K562 (cell line): Measurements from ENCODE around the gene KRTCAP2. TPM values are rescaled to one million over a fixed set of nuclear protein-coding genes. Genes with fewer than 3 reads are reported as not detected.

Source experiments
- ATAC-seq: fragments of 200-7000 bp; cut with Tn5 transposase; 3 replicates; pipeline ENCODE4 v1.9.1; 2020; ENCODE audit warnings: moderate library complexity
- BruUV-seq: library from RNA; stranded (reverse); fragments of 400-500 nt; replicated peaks from 2 replicates; lab custom pipeline; 2021; lab: Mats Ljungman, UMichigan
- CTCF ChIA-PET: fragments of 300-600 bp; formaldehyde crosslinking; extraction: SDS; loops from one replicate; lab custom pipeline; 2021; ENCODE audit warnings: low intra/inter-chr PET ratio; lab: Yijun Ruan, JAX
- POLR2A ChIA-PET: fragments of 300-600, 350-650 bp; sonication (Branson Sonifier 250); formaldehyde crosslinking; extraction: SDS; loops from one replicate; lab custom pipeline; 2021; ENCODE audit warnings: antibody characterized with exemption, inconsistent platforms; lab: Yijun Ruan, JAX
- DNase-seq, 4 experiments: peaks; one replicate each; pipeline versions ENCODE4 v3.0.0 to v3.0.0-alpha.2; 2011 to 2018; ENCODE audit warnings: low spot score in 3 of 4, mixed read lengths in 3 of 4; ENCODE audit errors: extremely low read depth in 1 of 4
- FAIRE-seq: peaks from 2 replicates; lab custom pipeline; 2011; peaks lifted over from hg19 to GRCh38; lab: Jason Lieb, UNC
- H2AFZ ChIP-seq: 2 replicates; pipeline ENCODE4 v1.6.0; 2011; ENCODE audit warnings: low read depth, low read length, control low read depth, inconsistent platforms
- H3K27ac ChIP-seq: fragments of 200-600 bp; 3 replicates; pipeline ENCODE4 v1.8.0; 2011; ENCODE audit warnings: low read depth, mild to moderate bottlenecking, control low read depth, inconsistent platforms, low read length, moderate library complexity, mixed read lengths; ENCODE audit errors: extremely low read depth
- H3K27me3 ChIP-seq, 2 experiments: fragments of 300-600 bp in 1 of 2; 2 replicates in 1 of 2; 3 replicates in 1 of 2; pipeline versions ENCODE4 v1.6.0 to v1.8.0; 2011; ENCODE audit warnings: inconsistent platforms in 2 of 2, low read length in 2 of 2, mild to moderate bottlenecking in 1 of 2, mixed read lengths in 1 of 2, moderate library complexity in 1 of 2; ENCODE audit not compliant: control insufficient read depth in 2 of 2, insufficient read depth in 2 of 2
- H3K36me3 ChIP-seq: fragments of 300-600 bp; 3 replicates; pipeline ENCODE4 v1.8.0; 2011; ENCODE audit warnings: mild to moderate bottlenecking, low read length, inconsistent platforms; ENCODE audit not compliant: control insufficient read depth, insufficient read depth
- H3K4me1 ChIP-seq, 2 experiments: fragments of 200-600 bp in 1 of 2; replicated peaks in 1 of 2; 2 replicates in 1 of 2; 3 replicates in 1 of 2; pipeline versions ENCODE4 v1.5.1 to v1.8.0; 2011; ENCODE audit warnings: inconsistent platforms in 2 of 2, low read length in 2 of 2, mild to moderate bottlenecking in 1 of 2, mixed read lengths in 1 of 2, moderate library complexity in 1 of 2; ENCODE audit not compliant: control insufficient read depth in 2 of 2, insufficient read depth in 2 of 2
- H3K4me2 ChIP-seq: 2 replicates; pipeline ENCODE4 v1.6.1; 2011; ENCODE audit warnings: low read length, control low read depth, inconsistent platforms, mixed read lengths; ENCODE audit not compliant: insufficient read depth
- H3K4me3 ChIP-seq: fragments of 200-600 bp; sonication (generic), shearing (Covaris generic); 2 replicates; pipeline ENCODE4 v1.5.1; 2016; ENCODE audit warnings: control low read depth, inconsistent platforms
- H3K79me2 ChIP-seq: fragments of 200-600 bp; 3 replicates; pipeline ENCODE4 v1.8.0; 2011; ENCODE audit warnings: low read length, inconsistent platforms; ENCODE audit not compliant: control insufficient read depth, insufficient read depth
- H3K9ac ChIP-seq, 2 experiments: 2 replicates each; pipeline versions ENCODE4 v1.6.0 to v1.6.1; 2011; ENCODE audit warnings: low read depth in 2 of 2, low read length in 2 of 2, control low read depth in 1 of 2, inconsistent platforms in 1 of 2, mild to moderate bottlenecking in 1 of 2, mixed read lengths in 1 of 2; ENCODE audit not compliant: insufficient read depth in 1 of 2
- H3K9me1 ChIP-seq: one replicate; pipeline ENCODE4 v1.6.0; 2011; ENCODE audit warnings: inconsistent platforms, mild to moderate bottlenecking, low read length, moderate library complexity; ENCODE audit not compliant: control insufficient read depth, insufficient read depth
- H3K9me3 ChIP-seq: replicated peaks from 2 replicates; pipeline ENCODE4 v1.5.1; 2011; ENCODE audit warnings: low read depth, low read length, inconsistent platforms; ENCODE audit not compliant: control insufficient read depth, insufficient read depth
- H4K20me1 ChIP-seq: replicated peaks from 2 replicates; pipeline ENCODE4 v1.6.1; 2011; ENCODE audit warnings: low read length, inconsistent platforms, mixed read lengths; ENCODE audit not compliant: control insufficient read depth, insufficient read depth
- CBX3 ChIP-seq, 2 experiments: IDR thresholded peaks; 1 replicate in 1 of 2; 2 replicates in 1 of 2; pipeline ENCODE4 v1.6.1; 2012; ENCODE audit warnings: inconsistent platforms in 2 of 2, low read length in 2 of 2, borderline replicate concordance in 1 of 2, control low read depth in 1 of 2
- EGR1 ChIP-seq: fragments of 450-650 bp; conservative IDR thresholded peaks from 2 replicates; pipeline ENCODE4 v1.6.1; 2017; ENCODE audit warnings: mild to moderate bottlenecking
- HNRNPL ChIP-seq: fragments of 200-400 bp; formaldehyde crosslinking; IDR thresholded peaks from 2 replicates; pipeline ENCODE4 v1.6.1; 2017; ENCODE audit warnings: low read depth, mild to moderate bottlenecking, low read length
- KLF1 ChIP-seq: fragments of 450-650 bp; IDR thresholded peaks from 2 replicates; pipeline ENCODE4 v1.6.1; 2016; ENCODE audit warnings: missing genetic modification characterization, missing compliant biosample characterization
- L3MBTL2 ChIP-seq: fragments of 450-650 bp; IDR thresholded peaks from 2 replicates; pipeline ENCODE4 v1.6.1; 2016; ENCODE audit warnings: mild to moderate bottlenecking, moderate library complexity
- NR2F6 ChIP-seq: fragments of 450-650 bp; formaldehyde crosslinking; IDR thresholded peaks from 2 replicates; pipeline ENCODE4 v1.4.0; 2020; ENCODE audit warnings: mild to moderate bottlenecking
- POLR2G ChIP-seq: fragments of 200-400 bp; formaldehyde crosslinking; IDR thresholded peaks from 2 replicates; pipeline ENCODE4 v1.6.1; 2017; ENCODE audit warnings: low read depth, mild to moderate bottlenecking, antibody characterized with exemption, low read length, moderate library complexity
- RNF2 ChIP-seq: sonication (generic); IDR thresholded peaks from 2 replicates; pipeline ENCODE4 v1.6.1; 2016
- SREBF2 ChIP-seq: sonication (generic); formaldehyde crosslinking; IDR thresholded peaks from 2 replicates; pipeline ENCODE4 v1.4.0; 2020; ENCODE audit warnings: mild to moderate bottlenecking, missing genetic modification reagents
- ZC3H4 ChIP-seq: sonication (generic); formaldehyde crosslinking; IDR thresholded peaks from 2 replicates; pipeline ENCODE4 v1.9.0; 2021; ENCODE audit warnings: missing genetic modification reagents, borderline replicate concordance
- ZKSCAN1 ChIP-seq: fragments of 150-350 bp; IDR thresholded peaks from 2 replicates; pipeline ENCODE4 v1.6.1; 2016; ENCODE audit warnings: low read depth, low read length
- ZNF124 ChIP-seq: sonication (generic); formaldehyde crosslinking; IDR thresholded peaks from 2 replicates; pipeline ENCODE4 v1.8.1; 2022; ENCODE audit warnings: missing genetic modification reagents
- whole genome bisulfite sequencing: fragments of 100-300 bp; shearing (Covaris generic); methylation state at CpG from one replicate; pipeline ENCODE4 v1.1.6; 2016; ENCODE audit warnings: low coverage, mixed read lengths; ENCODE audit not compliant: insufficient coverage; ENCODE audit errors: missing lambda C conversion rate; 5-methylcytosine and 5-hydroxymethylcytosine counted together
- in situ Hi-C: fragments of 300-500 bp; cut with MboI; formaldehyde crosslinking; loops from 4 replicates; pipeline ENCODE4 v1.15.0; 2018; ENCODE audit warnings: inconsistent platforms, mixed read lengths
- intact Hi-C: fragments of 100-400 bp; cut with micrococcal nuclease; formaldehyde crosslinking; loops from 2 replicates; pipeline ENCODE4 v1.14.2; 2022
- polyA plus RNA-seq, 8 experiments: library from polyadenylated mRNA; depleted of rRNA in 4 of 8; stranded (reverse) in 5 of 8; unstranded in 3 of 8; fragments of >200 nt; fragmentation: Nextera tagmentation in 2 of 8; fragmentation: Illumina TruSeq in 1 of 8; extraction: Ambion mirVana in 2 of 8; extraction: Trizol in 1 of 8; gene quantifications; 2 replicates each; pipeline versions ENCODE4 v1.2.1 to v1.2.3, GENCODE V29; 2011 to 2014; ENCODE audit warnings: inconsistent platforms in 1 of 8, missing spikeins in 1 of 8
- total RNA-seq, 7 experiments: library from RNA; depleted of rRNA in 6 of 7; stranded (reverse); fragments of >200 nt in 6 of 7; fragmentation: Illumina TruSeq in 2 of 7; extraction: Trizol in 2 of 7; gene quantifications; 2 replicates each; pipeline versions ENCODE4 v1.2.1 to v1.2.3, GENCODE V29; 2011 to 2021; ENCODE audit warnings: low replicate concordance in 1 of 7
- TF ChIP-seq, protein P1 (sequence below): fragments of 250-450 bp; sonication (Bioruptor Pico); IDR thresholded peaks from 2 replicates; pipeline ENCODE4 v1.4.0; 2020; ENCODE audit warnings: mild to moderate bottlenecking, moderate library complexity
- TF ChIP-seq, protein P2 (sequence below), 2 experiments: fragments of 450-650 bp; conservative IDR thresholded peaks; 2 replicates each; pipeline ENCODE4 v1.6.1; 2017; ENCODE audit warnings: mild to moderate bottlenecking in 2 of 2, moderate library complexity in 2 of 2

The KRTCAP2 gene
- total and polyA plus RNA-seq, 9 of the 15 experiments (the other 6 are each of a cell fraction or from before 2014, with no cell fraction given): 126 to 436 (median 244) TPM

DNA sequence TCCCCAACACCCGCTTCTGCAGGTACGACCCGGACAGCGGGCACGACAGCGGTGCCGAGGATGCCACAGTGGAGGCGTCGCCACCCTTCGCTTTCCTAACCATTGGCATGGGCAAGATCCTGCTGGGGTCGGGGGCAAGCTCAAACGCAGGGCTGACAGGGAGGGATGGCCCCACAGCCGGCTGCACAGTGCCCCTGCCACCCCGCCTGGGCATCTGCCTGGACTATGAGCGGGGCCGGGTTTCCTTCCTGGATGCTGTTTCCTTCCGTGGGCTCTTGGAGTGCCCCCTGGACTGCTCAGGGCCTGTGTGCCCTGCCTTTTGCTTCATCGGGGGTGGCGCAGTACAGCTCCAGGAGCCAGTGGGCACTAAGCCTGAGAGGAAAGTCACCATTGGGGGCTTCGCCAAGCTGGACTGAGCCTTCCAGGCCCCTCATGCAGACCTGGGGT lies 10.7 kb upstream of the KRTCAP2 start:
- Histone ChIP-seq H3K9me1 (no peaks in the 10 kb centered on the region), H3K4me1 (peaks cover 3 to 44% of the 10 kb centered on the region in 2 experiments; a peak in 4 of 5 replicates), H3K4me2 (no peak overlapping the region), H3K36me3 (no peaks in the 10 kb centered on the region), H2AFZ (no peak overlapping the region), H3K27me3 (no peaks in the 10 kb centered on the region), H3K79me2 (no peaks in the 10 kb centered on the region), H3K9me3 (no peaks in the 10 kb centered on the region), H3K4me3 (no peak overlapping the region), H3K9ac (0 out of 4 replicates have a peak overlapping the region, but pooled peaks of 1 of the 2 experiments have one; percentile 43), H4K20me1 (no peaks in the 10 kb centered on the region), H3K27ac (no peak overlapping the region)
- FAIRE-seq: no peak
- BruUV-seq: no TSS peak
- ATAC-seq: no peak
- TF ChIP-seq NR2F6 (CRISPR knock-in tag): no peak
- TF ChIP-seq POLR2G: peak; percentile 42; the same call in 1 of the 2 replicates
- intact Hi-C loops (no loop called here), in situ Hi-C loops (no loop called here)
- ChIA-PET POLR2A (interaction anchor here (0.6 to 1.5 kb wide), 4 partner anchors 8 to 722 kb away, joined by 3 to 6 read pairs (median 4); no protein-coding TSS in a partner anchor), CTCF (no interaction called here)
- WGBS: 59% methylated on average over 17 of the region's 20 CpGs
- no peak for DNase-seq

DNA sequence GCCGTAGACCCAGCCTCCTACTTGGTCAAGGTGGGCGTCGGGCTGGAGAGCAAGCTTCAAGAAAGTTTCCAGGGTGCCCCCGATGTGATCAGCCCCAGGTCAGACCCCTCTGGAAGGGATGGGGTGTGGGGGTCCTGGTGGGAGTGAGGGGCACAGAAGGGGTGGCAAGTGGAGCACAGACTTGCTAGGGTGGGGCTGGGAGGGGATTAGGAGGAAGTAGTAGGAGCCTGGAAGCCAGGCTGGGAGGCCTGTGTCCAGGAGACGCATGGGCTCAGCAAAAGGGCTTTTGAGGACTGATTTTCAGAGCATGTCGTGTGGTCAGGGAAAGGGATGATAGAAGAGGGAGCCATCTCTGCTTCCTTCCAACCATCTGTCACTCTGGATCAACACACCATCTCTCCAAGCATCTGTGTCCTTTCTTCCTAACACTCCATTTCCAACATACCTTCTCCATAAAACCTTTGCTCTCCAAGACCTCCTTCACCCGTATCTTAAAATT lies 9.0 kb upstream of the KRTCAP2 start:
- FAIRE-seq (peak; percentile 52), DNase-seq (no peak), ATAC-seq (no peak)
- Histone ChIP-seq H4K20me1 (no peaks in the 10 kb centered on the region), H3K9me3 (no peaks in the 10 kb centered on the region), H2AFZ (no peak overlapping the region), H3K4me2 (no peak overlapping the region), H3K36me3 (no peaks in the 10 kb centered on the region), H3K9ac (peak overlapping the region in 1 of 2 experiments; percentile 73; a peak in 2 of 4 replicates), H3K79me2 (no peaks in the 10 kb centered on the region), H3K27ac (no peak overlapping the region), H3K4me3 (no peak overlapping the region), H3K27me3 (no peaks in the 10 kb centered on the region), H3K9me1 (no peaks in the 10 kb centered on the region), H3K4me1 (peaks cover 7 to 53% of the 10 kb centered on the region in 2 experiments; a peak in 4 of 5 replicates)
- CTCF ChIA-PET: no interaction called here
- BruUV-seq: no TSS peak
- POLR2A ChIA-PET: no interaction called here
- 49% methylated on average over 5 of the region's 7 CpGs for WGBS
- intact Hi-C loops (no loop called here), in situ Hi-C loops (no loop called here)
- TF ChIP-seq ZC3H4 (CRISPR knock-in tag) (no peak), ZKSCAN1 (no peak), SREBF2 (CRISPR knock-in tag) (no peak), EGR1 (no peak), HNRNPL (no peak), CBX3 (IDR thresholded peaks at IDR 0.05; ENCODE audit: borderline replicate concordance in 1 of 2, low read length in 2 of 2) (no peak), L3MBTL2 (no peak), ZNF124 (no peak), KLF1 (no peak), RNF2 (no peak)
- TF ChIP-seq, protein P1, sequence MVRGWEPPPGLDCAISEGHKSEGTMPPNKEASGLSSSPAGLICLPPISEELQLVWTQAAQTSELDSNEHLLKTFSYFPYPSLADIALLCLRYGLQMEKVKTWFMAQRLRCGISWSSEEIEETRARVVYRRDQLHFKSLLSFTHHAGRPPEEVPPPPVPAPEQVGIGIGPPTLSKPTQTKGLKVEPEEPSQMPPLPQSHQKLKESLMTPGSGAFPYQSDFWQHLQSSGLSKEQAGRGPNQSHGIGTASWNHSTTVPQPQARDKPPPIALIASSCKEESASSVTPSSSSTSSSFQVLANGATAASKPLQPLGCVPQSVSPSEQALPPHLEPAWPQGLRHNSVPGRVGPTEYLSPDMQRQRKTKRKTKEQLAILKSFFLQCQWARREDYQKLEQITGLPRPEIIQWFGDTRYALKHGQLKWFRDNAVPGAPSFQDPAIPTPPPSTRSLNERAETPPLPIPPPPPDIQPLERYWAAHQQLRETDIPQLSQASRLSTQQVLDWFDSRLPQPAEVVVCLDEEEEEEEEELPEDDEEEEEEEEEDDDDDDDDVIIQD (CRISPR knock-in tag): no peak
- TF ChIP-seq, protein P2, sequence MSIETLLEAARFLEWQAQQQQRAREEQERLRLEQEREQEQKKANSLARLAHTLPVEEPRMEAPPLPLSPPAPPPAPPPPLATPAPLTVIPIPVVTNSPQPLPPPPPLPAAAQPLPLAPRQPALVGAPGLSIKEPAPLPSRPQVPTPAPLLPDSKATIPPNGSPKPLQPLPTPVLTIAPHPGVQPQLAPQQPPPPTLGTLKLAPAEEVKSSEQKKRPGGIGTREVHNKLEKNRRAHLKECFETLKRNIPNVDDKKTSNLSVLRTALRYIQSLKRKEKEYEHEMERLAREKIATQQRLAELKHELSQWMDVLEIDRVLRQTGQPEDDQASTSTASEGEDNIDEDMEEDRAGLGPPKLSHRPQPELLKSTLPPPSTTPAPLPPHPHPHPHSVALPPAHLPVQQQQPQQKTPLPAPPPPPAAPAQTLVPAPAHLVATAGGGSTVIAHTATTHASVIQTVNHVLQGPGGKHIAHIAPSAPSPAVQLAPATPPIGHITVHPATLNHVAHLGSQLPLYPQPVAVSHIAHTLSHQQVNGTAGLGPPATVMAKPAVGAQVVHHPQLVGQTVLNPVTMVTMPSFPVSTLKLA (conservative IDR thresholded peaks at IDR 0.05): no peak
